ENCODE measurements around the gene TRIML1. TPM values are rescaled to one million over a fixed set of nuclear protein-coding genes. Genes with fewer than 3 reads are reported as not detected.

TRIML1 gene
- total RNA-seq = not detected in 2 replicates

GRCh38 chr4:188139141-188139540, at the start of gene TRIML1:
TRIML1 (plus strand) TSS chr4:188139441; CDS start chr4:188139559, 118 bp downstream.

GRCh38 chr4:188109157-188109755, 30.0 kb upstream of the TRIML1 start, which contains the start of gene TRIML2:
TRIML2 (minus strand) TSS chr4:188109603; CDS start chr4:188105368, 4,235 bp downstream.

Small RNAs within 50 kb of the gene (small RNA-seq; reads per million reads assigned to genes)
- not detected for gene RNU6-173P

Other genes starting within 250 kb of the TRIML1 start
- gene ZFP42, start 143.7 kb upstream of the TRIML1 start, total RNA-seq = 0.07 TPM in 1 of 2 replicates, not detected in the other
- 0.07 TPM in 1 of 2 replicates, not detected in the other for gene TRIML2, start 29.8 kb upstream of the TRIML1 start, total RNA-seq